Measurements from ENCODE around the gene MYO9A. TPM values are rescaled to one million over a fixed set of nuclear protein-coding genes. Genes with fewer than 3 reads are reported as not detected.

Gene MYO9A
- total RNA-seq, 6 experiments from 2014 or later: 25.3 to 29.1 (median 27.3) TPM

GRCh38 chr15:72141171-72142084 lies 23.5 kb upstream of the MYO9A start:
- H3K27ac Mint-ChIP-seq: no peak overlapping the region
- no peak for DNase-seq

GRCh38 chr15:72140088-72140487 lies 22.1 kb upstream of the MYO9A start:
- no peak for DNase-seq
- H3K27ac Mint-ChIP-seq: no peak overlapping the region
- H3K27me3 Mint-ChIP-seq (ENCODE audit: insufficient read depth): peaks cover 3% of the 10 kb centered on the region; the same call in 1 of the 2 replicates
- H3K9me3 Mint-ChIP-seq: no peaks in the 10 kb centered on the region
- H3K36me3 Mint-ChIP-seq (ENCODE audit: low read depth): no peaks in the 10 kb centered on the region
- H3K4me1 Mint-ChIP-seq (ENCODE audit: low read depth): peaks cover 15% of the 10 kb centered on the region
- H3K4me3 Mint-ChIP-seq: no peak overlapping the region
- no peak for TF ChIP-seq CTCF (IDR thresholded peaks at IDR 0.05)

More at GRCh38 chr15:72141171-72142084, 23.5 kb upstream of the MYO9A start:
- Mint-ChIP-seq H3K27me3 (ENCODE audit: insufficient read depth) (peaks cover 4% of the 10 kb centered on the region; the same call in 1 of the 2 replicates), H3K4me3 (no peak overlapping the region), H3K36me3 (ENCODE audit: low read depth) (no peaks in the 10 kb centered on the region), H3K9me3 (no peaks in the 10 kb centered on the region), H3K4me1 (ENCODE audit: low read depth) (peaks cover 6% of the 10 kb centered on the region; the same call in 1 of the 2 replicates)
- TF ChIP-seq CTCF (IDR thresholded peaks at IDR 0.05): no peak

- DNase-seq: no peak
- Mint-ChIP-seq H3K9me3 (no peaks in the 10 kb centered on the region), H3K27ac (no peak overlapping the region), H3K4me1 (ENCODE audit: low read depth) (peaks cover 15% of the 10 kb centered on the region), H3K36me3 (ENCODE audit: low read depth) (no peaks in the 10 kb centered on the region), H3K4me3 (no peak overlapping the region), H3K27me3 (ENCODE audit: insufficient read depth) (peaks cover 1% of the 10 kb centered on the region; the same call in 1 of the 2 replicates)
- no peak for TF ChIP-seq CTCF (IDR thresholded peaks at IDR 0.05)
These were observed 21.7 kb upstream of the MYO9A start for GRCh38 chr15:72139667-72140066.

- DNase-seq: no peak
- Mint-ChIP-seq H3K36me3 (ENCODE audit: low read depth) (no peaks in the 10 kb centered on the region), H3K9me3 (no peaks in the 10 kb centered on the region), H3K4me1 (ENCODE audit: low read depth) (peaks cover 11% of the 10 kb centered on the region), H3K27ac (no peak overlapping the region), H3K4me3 (no peak overlapping the region), H3K27me3 (ENCODE audit: insufficient read depth) (no peaks in the 10 kb centered on the region; the same call in 1 of the 2 replicates)
- no peak for TF ChIP-seq CTCF (IDR thresholded peaks at IDR 0.05)
These were observed 18.5 kb upstream of the MYO9A start for GRCh38 chr15:72136170-72137051.

GRCh38 chr15:72135719-72136118 lies 17.8 kb upstream of the MYO9A start:
- no peak overlapping the region for H3K27ac Mint-ChIP-seq
- no peaks in the 10 kb centered on the region for H3K36me3 Mint-ChIP-seq (ENCODE audit: low read depth)
- TF ChIP-seq CTCF (IDR thresholded peaks at IDR 0.05): no peak
- peaks cover 9% of the 10 kb centered on the region for H3K4me1 Mint-ChIP-seq (ENCODE audit: low read depth)
- no peaks in the 10 kb centered on the region; the same call in 1 of the 2 replicates for H3K27me3 Mint-ChIP-seq (ENCODE audit: insufficient read depth)
- no peak overlapping the region for H3K4me3 Mint-ChIP-seq
- no peaks in the 10 kb centered on the region for H3K9me3 Mint-ChIP-seq
- DNase-seq: no peak

Data from HFFc6 (cell line).